T-helper 2 cell (primary cell): ENCODE results near the gene POLN.
A peak's percentile ranks its signal among the peaks of the same experiment; 100 is the strongest.

ENCODE experiments used
- DNase-seq, 5 experiments: peaks; one replicate each; pipeline versions ENCODE4 v3.0.0 to v3.0.0-alpha.2; 2012 to 2022

The POLN gene

GRCh38 chr4:2069161-2069971 is 172.6 kb downstream of the POLN start:
- no peak for DNase-seq

- no peak for DNase-seq
Observed at GRCh38 chr4:2068566-2068965, 173.4 kb downstream of the POLN start.

- DNase-seq: no peak
Observed at GRCh38 chr4:2068198-2068470, 173.8 kb downstream of the POLN start.

- DNase-seq: no peak
Observed at GRCh38 chr4:2067446-2068197, 174.3 kb downstream of the POLN start.

GRCh38 chr4:2066571-2067445 is 175.1 kb downstream of the POLN start:
- DNase-seq: no peak

GRCh38 chr4:2066011-2066551 is 175.8 kb downstream of the POLN start:
- no peak for DNase-seq

GRCh38 chr4:2065106-2065930 is 176.6 kb downstream of the POLN start:
- no peak for DNase-seq

GRCh38 chr4:2064276-2064991 is 177.5 kb downstream of the POLN start:
- no peak for DNase-seq

GRCh38 chr4:2063557-2064275 is 178.2 kb downstream of the POLN start:
- DNase-seq: no peak

- no peak for DNase-seq
Observed at GRCh38 chr4:2062808-2063524, 179.0 kb downstream of the POLN start.

- DNase-seq: no peak
Observed at GRCh38 chr4:2062168-2062807, 179.6 kb downstream of the POLN start.

GRCh38 chr4:2061186-2062131 is 180.5 kb downstream of the POLN start:
- DNase-seq: no peak

- DNase-seq: no peak
Observed at GRCh38 chr4:2060611-2061185, 181.2 kb downstream of the POLN start.

- peak in 1 of 5 experiments; percentile 41 for DNase-seq
Observed at GRCh38 chr4:2059726-2060602, 182.0 kb downstream of the POLN start.

GRCh38 chr4:2059046-2059725 is 182.7 kb downstream of the POLN start, which contains the start of gene NAT8L:
Gene NAT8L, plus strand, starts transcription at chr4:2059327. Its CDS starts 185 bp downstream, at chr4:2059512.
- DNase-seq: peak in 1 of 5 experiments; percentile 25
